DMS114 treated with DMSO at 0.1 percent for 48 hours (cell line): ENCODE data around the gene OAF.

Source experiments
- DNase-seq: peaks from one replicate; lab custom pipeline; 2025; ENCODE audit not compliant: unreplicated experiment; lab: John Stamatoyannopoulos, UW

OAF gene

GRCh38 chr11:120183701-120184141 lies 27.1 kb upstream of the OAF start:
- DNase-seq = no peak

GRCh38 chr11:120184371-120184945 lies 26.4 kb upstream of the OAF start:
- DNase-seq = no peak

- no peak for DNase-seq
These were observed 25.7 kb upstream of the OAF start for GRCh38 chr11:120184946-120185705.

- no peak for DNase-seq
These were observed 25.0 kb upstream of the OAF start for GRCh38 chr11:120185706-120186455.

- no peak for DNase-seq
These were observed 24.4 kb upstream of the OAF start for GRCh38 chr11:120186456-120186773.

GRCh38 chr11:120186774-120187591 lies 23.8 kb upstream of the OAF start:
- no peak for DNase-seq

GRCh38 chr11:120188371-120188770 lies 22.5 kb upstream of the OAF start:
- DNase-seq = no peak

GRCh38 chr11:120188811-120189455 lies 21.9 kb upstream of the OAF start:
- DNase-seq = no peak

GRCh38 chr11:120191058-120191457 lies 19.8 kb upstream of the OAF start:
- no peak for DNase-seq

GRCh38 chr11:120192831-120193625 lies 17.8 kb upstream of the OAF start:
- no peak for DNase-seq

GRCh38 chr11:120194166-120194565 lies 16.7 kb upstream of the OAF start:
- no peak for DNase-seq

- no peak for DNase-seq
These were observed 15.1 kb upstream of the OAF start for GRCh38 chr11:120195601-120196320.

- no peak for DNase-seq
These were observed 14.0 kb upstream of the OAF start for GRCh38 chr11:120196826-120197225.

- DNase-seq = no peak
These were observed 13.5 kb upstream of the OAF start for GRCh38 chr11:120197251-120197891.

- DNase-seq = no peak
These were observed 12.9 kb upstream of the OAF start for GRCh38 chr11:120197977-120198376.

GRCh38 chr11:120198403-120198786 lies 12.4 kb upstream of the OAF start:
- DNase-seq = no peak

GRCh38 chr11:120198787-120199469 lies 11.9 kb upstream of the OAF start:
- DNase-seq = no peak

GRCh38 chr11:120199613-120200012 lies 11.2 kb upstream of the OAF start:
- DNase-seq = no peak
